SK-N-SH (cell line): ENCODE measurements around the gene UBE2S.

ENCODE experiments used
- FOXM1 ChIP-seq: IDR thresholded peaks from 2 replicates; pipeline ENCODE4 v1.4.0; 2012; ENCODE audit warnings: low read depth, mild to moderate bottlenecking
- POLR2AphosphoS5 ChIP-seq: IDR thresholded peaks from 2 replicates; pipeline ENCODE4 v1.6.1; 2012; ENCODE audit warnings: low read depth, low read length

DNA sequence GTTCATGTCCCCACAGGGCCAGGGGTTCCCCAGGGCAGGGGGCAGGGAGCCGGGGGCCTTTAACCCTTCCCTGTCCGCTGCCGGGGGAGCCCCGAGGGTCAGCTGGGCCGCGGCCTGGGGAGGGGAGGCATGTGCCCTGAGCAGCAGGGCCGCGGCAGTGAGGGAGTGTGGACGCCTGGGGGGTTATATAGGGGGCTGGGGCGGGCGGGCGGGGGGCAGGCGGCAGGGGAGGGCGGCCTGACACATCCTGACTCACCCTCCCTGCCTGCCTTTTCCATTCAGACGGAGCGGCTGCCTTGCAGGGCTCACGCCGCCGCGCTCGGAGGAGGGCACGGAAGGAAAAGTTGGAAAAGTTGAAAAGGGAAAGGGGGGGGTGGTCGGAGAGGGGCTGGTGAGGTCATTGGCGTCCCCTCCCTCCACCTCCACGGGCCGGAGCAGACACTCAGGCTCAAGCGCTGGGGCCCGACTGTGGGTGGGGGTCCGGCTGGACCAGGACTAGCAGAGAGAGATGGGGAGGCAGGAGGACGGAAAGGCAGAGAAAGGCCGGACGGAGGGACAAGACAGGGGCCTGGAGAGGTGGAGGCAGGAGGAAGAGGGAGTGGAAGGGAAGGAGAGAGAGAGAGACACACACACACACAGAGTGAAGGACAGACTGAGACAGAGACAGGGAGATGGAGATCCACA is 37.1 kb downstream of the UBE2S start, which contains the start of gene IL11:
- peak; percentile 41; the same call in 1 of the 2 replicates for TF ChIP-seq POLR2AphosphoS5
- TF ChIP-seq FOXM1 = no peak
